Muscle layer of duodenum (tissue), 2 donors: ENCODE measurements around the gene RHOH.

Experiments used
- H3K27ac ChIP-seq: one replicate; pipeline ENCODE4 v1.7.0; 2013; ENCODE audit warnings: mild to moderate bottlenecking, low read length
- H3K27me3 ChIP-seq: one replicate; pipeline ENCODE4 v1.7.0; 2013; ENCODE audit warnings: low read depth, mild to moderate bottlenecking, control low read depth, low read length
- H3K36me3 ChIP-seq, 2 donors: one replicate each; pipeline ENCODE4 v1.7.0; 2013; ENCODE audit warnings: low read length in 2 of 2, control low read depth in 1 of 2, mild to moderate bottlenecking in 1 of 2; ENCODE audit not compliant: insufficient read depth in 2 of 2, control insufficient read depth in 1 of 2
- H3K4me1 ChIP-seq, 2 donors: one replicate each; pipeline ENCODE4 v1.7.0; 2013; ENCODE audit warnings: low read length in 2 of 2, mild to moderate bottlenecking in 2 of 2, control low read depth in 1 of 2, moderate library complexity in 1 of 2; ENCODE audit not compliant: insufficient read depth in 2 of 2, control insufficient read depth in 1 of 2
- H3K4me3 ChIP-seq, 2 donors: one replicate each; pipeline ENCODE4 v1.7.0; 2013; ENCODE audit warnings: low read length in 2 of 2, low read depth in 1 of 2, mild to moderate bottlenecking in 1 of 2
- H3K9me3 ChIP-seq, 2 donors: one replicate each; pipeline ENCODE4 v1.7.0; 2013; ENCODE audit warnings: low read length in 2 of 2, control low read depth in 1 of 2, mild to moderate bottlenecking in 1 of 2; ENCODE audit not compliant: control insufficient read depth in 1 of 2
- donor health status: healthy.

Gene RHOH

GRCh38 chr4:40176602-40177001 is 20.2 kb upstream of the RHOH start:
- H3K27ac ChIP-seq, result no peak overlapping the region
- no peaks in the 10 kb centered on the region for H3K9me3 ChIP-seq
- H3K27me3 ChIP-seq, result no peaks in the 10 kb centered on the region
- H3K4me3 ChIP-seq, result no peak overlapping the region
- no peaks in the 10 kb centered on the region for H3K36me3 ChIP-seq
- no peaks in the 10 kb centered on the region for H3K4me1 ChIP-seq

DNA sequence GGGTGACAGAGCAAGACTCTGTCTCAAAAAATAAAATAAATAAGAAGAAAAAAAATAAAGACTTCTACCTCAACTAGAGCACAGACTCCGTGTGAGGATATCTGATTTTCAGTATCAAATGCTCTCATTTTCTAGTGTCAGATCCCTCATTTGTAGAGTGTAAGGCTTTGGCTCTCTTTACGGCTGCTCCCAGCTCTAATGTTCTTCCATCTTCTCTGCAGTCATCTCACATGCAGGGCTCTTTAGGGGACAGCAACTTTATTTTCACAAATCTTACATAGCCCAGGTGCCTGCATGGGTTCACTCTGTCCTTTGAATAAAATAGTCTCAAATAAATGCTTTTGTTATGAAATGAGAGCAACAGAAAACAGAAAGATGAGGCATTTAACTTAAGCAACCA is 19.2 kb upstream of the RHOH start:
- Histone ChIP-seq H3K27me3 (no peaks in the 10 kb centered on the region), H3K27ac (no peak overlapping the region), H3K9me3 (no peaks in the 10 kb centered on the region), H3K4me1 (no peaks in the 10 kb centered on the region), H3K4me3 (no peak overlapping the region), H3K36me3 (no peaks in the 10 kb centered on the region)

DNA sequence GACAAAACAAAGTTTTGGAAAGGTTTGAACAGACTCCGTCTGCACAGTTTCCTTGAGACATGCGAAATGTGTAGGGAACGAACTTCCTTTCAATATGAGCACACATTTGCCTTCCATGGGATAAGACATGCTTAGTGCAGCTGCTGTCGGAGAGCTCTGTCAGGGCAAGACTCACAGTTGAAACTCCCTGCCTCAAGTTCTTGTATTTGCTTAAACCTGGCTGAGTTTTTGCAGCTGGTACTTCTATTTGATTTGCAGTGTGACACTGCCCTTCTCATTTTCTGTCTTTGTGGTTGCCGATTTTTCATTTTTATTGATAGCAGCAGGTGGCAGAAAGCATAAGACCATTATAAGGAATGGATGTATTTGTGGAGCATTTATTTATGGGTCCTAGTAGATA is 18.2 kb upstream of the RHOH start:
- Histone ChIP-seq H3K9me3 (no peaks in the 10 kb centered on the region), H3K27me3 (no peaks in the 10 kb centered on the region), H3K36me3 (no peaks in the 10 kb centered on the region), H3K27ac (no peak overlapping the region), H3K4me1 (no peaks in the 10 kb centered on the region), H3K4me3 (no peak overlapping the region)

GRCh38 chr4:40179360-40179759 is 17.5 kb upstream of the RHOH start:
- Histone ChIP-seq H3K27ac (no peak overlapping the region), H3K36me3 (no peaks in the 10 kb centered on the region), H3K4me3 (no peak overlapping the region), H3K9me3 (no peaks in the 10 kb centered on the region), H3K27me3 (no peaks in the 10 kb centered on the region), H3K4me1 (no peaks in the 10 kb centered on the region)

DNA sequence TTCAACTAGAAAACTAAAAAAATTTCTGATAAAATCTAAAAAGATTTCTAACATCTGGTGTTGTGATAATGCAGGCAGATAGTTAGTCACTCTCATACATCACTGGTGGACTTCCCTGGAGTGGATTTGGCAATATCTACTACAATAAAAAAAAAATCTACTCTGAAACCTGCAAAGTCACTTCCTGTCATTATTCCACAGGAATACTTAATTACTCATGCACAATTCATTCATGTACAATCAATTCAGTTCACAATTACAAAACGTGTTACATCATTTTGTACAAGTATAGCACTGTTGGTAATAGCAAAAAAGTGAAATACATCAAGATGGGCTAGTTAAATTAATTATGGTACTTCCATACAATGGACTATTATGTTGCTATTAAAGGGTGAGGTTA is 16.5 kb upstream of the RHOH start:
- Histone ChIP-seq H3K4me3 (no peak overlapping the region), H3K9me3 (no peaks in the 10 kb centered on the region), H3K4me1 (no peaks in the 10 kb centered on the region), H3K27ac (no peak overlapping the region), H3K27me3 (no peaks in the 10 kb centered on the region), H3K36me3 (no peaks in the 10 kb centered on the region)

DNA sequence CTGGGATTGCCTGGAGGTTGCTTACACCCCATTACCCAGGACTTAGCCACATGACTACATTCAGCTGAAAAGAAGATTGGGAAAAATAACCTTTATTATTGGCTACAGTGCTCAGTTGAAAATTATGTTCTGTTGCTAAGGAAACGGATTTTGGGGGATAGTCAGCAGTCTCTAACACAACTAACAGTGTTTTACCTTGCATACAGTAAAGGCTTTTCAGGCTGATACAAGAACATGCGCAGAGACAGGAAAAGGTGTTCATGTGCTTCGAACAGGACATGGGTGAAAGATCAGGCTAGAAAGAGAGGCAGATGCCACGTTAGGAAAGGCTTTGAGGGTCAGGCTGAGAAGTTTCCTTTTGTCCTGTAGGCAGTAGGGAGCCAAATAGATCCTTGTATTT is 14.8 kb upstream of the RHOH start:
- no peaks in the 10 kb centered on the region for H3K4me1 ChIP-seq
- no peaks in the 10 kb centered on the region for H3K36me3 ChIP-seq
- H3K9me3 ChIP-seq, result no peaks in the 10 kb centered on the region
- no peak overlapping the region for H3K27ac ChIP-seq
- no peak overlapping the region for H3K4me3 ChIP-seq
- H3K27me3 ChIP-seq, result no peaks in the 10 kb centered on the region

DNA sequence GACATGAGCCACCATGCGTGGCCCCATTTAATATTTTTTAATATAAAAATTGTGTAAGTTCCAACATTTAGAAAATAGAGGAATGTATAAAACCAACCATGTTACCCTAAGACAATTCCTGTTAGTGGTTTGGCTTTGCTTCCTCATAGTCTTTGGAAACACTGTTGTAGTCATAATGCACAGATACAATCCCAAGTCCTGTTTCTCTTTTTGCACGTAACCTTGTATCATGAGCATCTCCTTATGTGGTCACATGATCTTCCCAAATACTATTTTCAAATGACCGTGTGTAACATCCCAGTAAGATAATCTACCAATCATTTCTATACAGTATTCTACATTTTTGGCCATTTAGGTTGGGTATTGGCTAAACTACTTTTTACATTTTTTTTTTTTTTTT is 13.9 kb upstream of the RHOH start:
- Histone ChIP-seq H3K27me3 (no peaks in the 10 kb centered on the region), H3K27ac (no peak overlapping the region), H3K9me3 (no peaks in the 10 kb centered on the region), H3K4me3 (no peak overlapping the region), H3K36me3 (no peaks in the 10 kb centered on the region), H3K4me1 (no peaks in the 10 kb centered on the region)

GRCh38 chr4:40183615-40184411 is 13.0 kb upstream of the RHOH start:
- H3K27me3 ChIP-seq, result no peaks in the 10 kb centered on the region
- no peaks in the 10 kb centered on the region for H3K4me1 ChIP-seq
- H3K27ac ChIP-seq, result no peak overlapping the region
- no peaks in the 10 kb centered on the region for H3K9me3 ChIP-seq
- H3K36me3 ChIP-seq, result no peaks in the 10 kb centered on the region
- no peak overlapping the region for H3K4me3 ChIP-seq

- no peaks in the 10 kb centered on the region for H3K4me1 ChIP-seq
Measured at GRCh38 chr4:40185830-40186664, 10.8 kb upstream of the RHOH start.

GRCh38 chr4:40186665-40187014 is 10.2 kb upstream of the RHOH start:
- Histone ChIP-seq H3K27ac (no peak overlapping the region), H3K4me1 (no peaks in the 10 kb centered on the region), H3K36me3 (no peaks in the 10 kb centered on the region)

More at GRCh38 chr4:40185830-40186664, 10.8 kb upstream of the RHOH start:
- Histone ChIP-seq H3K27me3 (no peaks in the 10 kb centered on the region), H3K4me3 (no peak overlapping the region), H3K36me3 (no peaks in the 10 kb centered on the region), H3K27ac (no peak overlapping the region), H3K9me3 (no peaks in the 10 kb centered on the region)

DNA sequence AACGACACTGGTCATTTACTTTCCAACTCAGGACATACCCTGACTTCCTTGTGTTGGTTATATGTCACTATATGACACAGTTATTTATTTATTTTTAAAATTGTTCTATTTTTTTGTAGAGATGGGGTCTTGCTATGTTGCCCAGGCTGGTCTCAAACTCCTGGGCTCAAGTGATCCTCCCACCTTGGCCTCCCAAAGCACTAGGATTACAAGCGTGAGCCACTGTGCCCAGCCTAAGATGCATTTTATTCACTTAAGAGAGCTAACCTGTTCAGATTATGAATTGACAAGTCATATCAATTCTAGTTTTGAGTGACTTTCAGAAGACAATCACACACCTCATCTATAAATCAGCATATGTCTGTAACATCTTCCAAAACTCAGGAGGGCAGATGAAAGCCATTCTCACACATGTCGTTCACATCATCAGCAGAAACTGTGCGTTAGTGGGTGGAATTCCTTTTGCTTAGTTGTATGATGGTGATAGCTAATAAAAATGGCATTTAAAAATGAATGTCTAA is 9.4 kb upstream of the RHOH start:
- H3K4me1 ChIP-seq, result no peaks in the 10 kb centered on the region
- H3K36me3 ChIP-seq, result no peaks in the 10 kb centered on the region
- H3K27ac ChIP-seq, result no peak overlapping the region
- no peak overlapping the region for H3K4me3 ChIP-seq
- no peaks in the 10 kb centered on the region for H3K9me3 ChIP-seq
- no peaks in the 10 kb centered on the region for H3K27me3 ChIP-seq

More at GRCh38 chr4:40186665-40187014, 10.2 kb upstream of the RHOH start:
- no peaks in the 10 kb centered on the region for H3K9me3 ChIP-seq
- no peak overlapping the region for H3K4me3 ChIP-seq
- no peaks in the 10 kb centered on the region for H3K27me3 ChIP-seq
